GM21360 (cell line): Measurements from ENCODE around the gene RYR2.
"Not testable (repeated sequence)": the region's sequence is repeated elsewhere in the genome, so short reads cannot be mapped to it uniquely, and the experiment has no call there.

Experiments used
- ATAC-seq: cut with Tn5 transposase; IDR thresholded peaks from one replicate; pipeline ENCODE4 v1.9.1; 2021; ENCODE audit warnings: mild to moderate bottlenecking, moderate library complexity; ENCODE audit not compliant: unreplicated experiment

The RYR2 gene

GRCh38 chr1:237763751-237764150 is 721.8 kb downstream of the RYR2 start:
- ATAC-seq = no peak

GRCh38 chr1:237769916-237770315 is 727.9 kb downstream of the RYR2 start:
- ATAC-seq = no peak

- ATAC-seq = no peak
These were observed 730.0 kb downstream of the RYR2 start for GRCh38 chr1:237772009-237772408.

GRCh38 chr1:237774246-237774645 is 732.3 kb downstream of the RYR2 start:
- no peak for ATAC-seq

- ATAC-seq = no peak
These were observed 737.4 kb downstream of the RYR2 start for GRCh38 chr1:237779356-237779755.

- ATAC-seq = no peak
These were observed 744.2 kb downstream of the RYR2 start for GRCh38 chr1:237786066-237786719.

- no peak for ATAC-seq
These were observed 746.1 kb downstream of the RYR2 start for GRCh38 chr1:237788069-237788468.

- ATAC-seq = no peak
These were observed 747.6 kb downstream of the RYR2 start for GRCh38 chr1:237789619-237790018.

GRCh38 chr1:237791592-237791991 is 749.6 kb downstream of the RYR2 start:
- no peak for ATAC-seq

- no peak for ATAC-seq
These were observed 750.2 kb downstream of the RYR2 start for GRCh38 chr1:237792149-237792548.

GRCh38 chr1:237792726-237793125 is 750.7 kb downstream of the RYR2 start:
- no peak for ATAC-seq

GRCh38 chr1:237794071-237794470 is 752.1 kb downstream of the RYR2 start:
- no peak for ATAC-seq

GRCh38 chr1:237795558-237795957 is 753.6 kb downstream of the RYR2 start:
- ATAC-seq = no peak

- ATAC-seq = peak; percentile 100
These were observed 757.9 kb downstream of the RYR2 start for GRCh38 chr1:237799762-237800474.

- no peak for ATAC-seq
These were observed 762.5 kb downstream of the RYR2 start for GRCh38 chr1:237804516-237804915.

- no peak for ATAC-seq
These were observed 767.1 kb downstream of the RYR2 start for GRCh38 chr1:237809099-237809498.

GRCh38 chr1:237811633-237812032 is 769.6 kb downstream of the RYR2 start:
- ATAC-seq = no peak

GRCh38 chr1:237812061-237812460 is 770.1 kb downstream of the RYR2 start:
- no peak for ATAC-seq

GRCh38 chr1:237814319-237814924 is 772.4 kb downstream of the RYR2 start:
- ATAC-seq = no peak

GRCh38 chr1:237817277-237817676 is 775.3 kb downstream of the RYR2 start:
- no peak for ATAC-seq

- not testable (repeated sequence) for ATAC-seq
These were observed 778.6 kb downstream of the RYR2 start for GRCh38 chr1:237820634-237821033.

- no peak for ATAC-seq
These were observed 790.9 kb downstream of the RYR2 start for GRCh38 chr1:237832858-237833257.
